HepG2 (cell line): Measurements from ENCODE around the gene POLR1E. TPM values are rescaled to one million over a fixed set of nuclear protein-coding genes. Genes with fewer than 3 reads are reported as not detected.
A peak's percentile ranks its signal among the peaks of the same experiment; 100 is the strongest.

Source experiments
- ESRRA ChIP-seq: sonication (generic); formaldehyde crosslinking; IDR thresholded peaks from 2 replicates; pipeline ENCODE4 v1.5.1; 2020; ENCODE audit warnings: mild to moderate bottlenecking, low read depth, missing genetic modification reagents
- FOSL1 ChIP-seq: sonication (generic); formaldehyde crosslinking; IDR thresholded peaks from 2 replicates; pipeline ENCODE4 v1.9.0; 2021; ENCODE audit warnings: missing genetic modification reagents, borderline replicate concordance
- KLF16 ChIP-seq, 2 experiments: sonication (generic) in 1 of 2; formaldehyde crosslinking in 1 of 2; IDR thresholded peaks; 2 replicates each; pipeline versions ENCODE4 v1.6.1 to v1.8.0; 2016 to 2023; ENCODE audit warnings: missing genetic modification reagents in 2 of 2, missing compliant biosample characterization in 1 of 2
- SRSF1 ChIP-seq: fragments of 200-400 bp; formaldehyde crosslinking; optimal IDR thresholded peaks from 2 replicates; pipeline ENCODE3; 2017; ENCODE audit warnings: mild to moderate bottlenecking, low read depth, low read length, moderate library complexity
- TSC22D2 ChIP-seq: sonication (generic); formaldehyde crosslinking; IDR thresholded peaks from 2 replicates; pipeline ENCODE4 v1.5.1; 2020; ENCODE audit warnings: missing genetic modification reagents, mild to moderate bottlenecking, borderline replicate concordance
- YEATS4 ChIP-seq: sonication (generic); formaldehyde crosslinking; IDR thresholded peaks from 2 replicates; pipeline ENCODE4 v1.4.0; 2020; ENCODE audit warnings: missing genetic modification reagents, borderline replicate concordance
- ZFX ChIP-seq: sonication (generic); formaldehyde crosslinking; IDR thresholded peaks from 2 replicates; pipeline ENCODE4 v1.4.0; 2020; ENCODE audit warnings: mild to moderate bottlenecking, low read depth, missing genetic modification reagents, moderate library complexity
- ZNF138 ChIP-seq: sonication (generic); formaldehyde crosslinking; IDR thresholded peaks from 2 replicates; pipeline ENCODE4 v1.5.0; 2020; ENCODE audit warnings: mild to moderate bottlenecking, low read depth, missing genetic modification reagents
- ZNF317 ChIP-seq: sonication (generic); formaldehyde crosslinking; IDR thresholded peaks from 2 replicates; pipeline ENCODE4 v1.5.0; 2020; ENCODE audit warnings: mild to moderate bottlenecking, missing genetic modification reagents
- ZNF616 ChIP-seq: sonication (generic); formaldehyde crosslinking; IDR thresholded peaks from 2 replicates; pipeline ENCODE4 v1.5.0; 2020; ENCODE audit warnings: low read depth, mild to moderate bottlenecking, missing genetic modification reagents
- ZNF737 ChIP-seq: sonication (generic); formaldehyde crosslinking; IDR thresholded peaks from 2 replicates; pipeline ENCODE4 v1.5.0; 2020; ENCODE audit warnings: missing genetic modification reagents, mild to moderate bottlenecking, borderline replicate concordance
- ZNF773 ChIP-seq: sonication (generic); formaldehyde crosslinking; IDR thresholded peaks from 2 replicates; pipeline ENCODE4 v1.4.0; 2020; ENCODE audit warnings: missing genetic modification reagents, borderline replicate concordance
- polyA plus RNA-seq, 8 experiments: library from polyadenylated mRNA; depleted of rRNA in 3 of 8; stranded (reverse) in 7 of 8; unstranded in 1 of 8; fragments of >200 nt; fragmentation: Illumina TruSeq in 4 of 8; extraction: Trizol in 4 of 8; gene quantifications; 2 replicates each; pipeline versions ENCODE4 v1.2.1 to v1.2.3, GENCODE V29; 2011 to 2016; ENCODE audit warnings: low read depth in 4 of 8, missing spikeins in 1 of 8, mixed read lengths in 1 of 8; ENCODE audit not compliant: insufficient read depth in 1 of 8
- total RNA-seq, 5 experiments: library from RNA; depleted of rRNA; stranded (reverse); fragments of >200 nt; fragmentation: Illumina TruSeq; extraction: Trizol; gene quantifications; 2 replicates each; pipeline ENCODE4 v1.2.3, GENCODE V29; 2016; ENCODE audit warnings: low read depth in 1 of 5
- TF ChIP-seq, protein P1 (sequence below): conservative IDR thresholded peaks from 2 replicates; pipeline ENCODE4 v1.6.1; 2018; ENCODE audit warnings: missing genetic modification reagents
- TF ChIP-seq, protein P2 (sequence below): sonication (generic); formaldehyde crosslinking; IDR thresholded peaks from 2 replicates; pipeline ENCODE4 v1.5.0; 2020; ENCODE audit warnings: missing genetic modification reagents
- TF ChIP-seq, protein P3 (sequence below): sonication (generic); formaldehyde crosslinking; IDR thresholded peaks from 2 replicates; pipeline ENCODE4 v1.8.1; 2023; ENCODE audit warnings: mild to moderate bottlenecking, missing genetic modification reagents, borderline replicate concordance
- TF ChIP-seq, protein P4 (sequence below): sonication (generic); formaldehyde crosslinking; IDR thresholded peaks from 2 replicates; pipeline ENCODE4 v1.4.0; 2020; ENCODE audit warnings: missing genetic modification reagents
- TF ChIP-seq, protein P5 (sequence below): sonication (generic); formaldehyde crosslinking; IDR thresholded peaks from 2 replicates; pipeline ENCODE4 v1.4.0; 2020; ENCODE audit warnings: mild to moderate bottlenecking, missing genetic modification reagents
- TF ChIP-seq, protein P6 (sequence below): sonication (generic); formaldehyde crosslinking; IDR thresholded peaks from 2 replicates; pipeline ENCODE4 v1.4.0; 2020; ENCODE audit warnings: missing genetic modification reagents

The POLR1E gene
- total and polyA plus RNA-seq, 2 of the 13 experiments (the other 11 are each of a cell fraction or from before 2014, with no cell fraction given) = 23.0 to 37.8 TPM

DNA sequence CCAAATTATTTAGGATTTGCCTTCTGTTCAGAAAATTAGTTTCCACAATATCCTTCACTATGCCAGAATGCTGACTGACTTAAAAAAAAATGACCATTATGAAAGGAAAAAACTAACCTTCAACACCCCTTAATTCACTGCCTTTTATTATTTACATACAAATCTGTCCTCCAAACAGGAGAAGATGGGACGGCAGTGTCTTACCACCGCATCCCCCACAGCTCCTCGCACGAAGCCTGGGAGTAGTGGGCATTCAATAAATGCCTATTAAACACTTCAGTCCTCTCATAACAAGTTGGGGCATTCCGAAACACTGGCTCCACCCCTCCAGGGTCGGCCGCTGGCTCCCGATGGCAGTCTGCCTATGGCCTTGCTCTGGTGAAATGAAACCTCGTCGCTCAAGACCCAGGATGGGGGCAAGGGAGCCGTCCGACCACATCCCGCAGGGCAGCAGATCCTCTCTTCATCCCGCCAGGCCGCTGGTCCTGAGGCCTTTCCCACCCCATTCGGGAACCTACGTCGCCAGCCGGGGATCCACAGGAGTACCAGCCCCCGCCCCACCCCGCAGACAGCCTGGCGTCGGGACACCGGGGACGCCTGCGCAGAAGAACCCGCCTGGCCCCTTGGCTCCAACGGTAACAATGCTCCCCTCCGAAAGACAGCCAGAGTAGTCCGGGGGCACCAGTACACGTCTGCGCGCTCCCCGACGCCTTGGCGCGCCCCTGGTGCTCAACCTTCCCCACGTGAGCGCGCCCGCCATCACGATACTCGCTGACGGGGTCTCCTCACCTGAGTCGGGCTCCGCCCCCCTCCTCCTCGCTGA lies 21.1 kb upstream of the POLR1E start (continued):
- peak in 1 of 2 experiments; percentile 50; a peak in 1 of 4 replicates for TF ChIP-seq KLF16 (CRISPR knock-in tag; IDR thresholded peaks at IDR 0.05)
- TF ChIP-seq FOSL1 = 0 out of 2 replicates have a peak, but pooled peaks have one; percentile 12
- TF ChIP-seq, protein P1, sequence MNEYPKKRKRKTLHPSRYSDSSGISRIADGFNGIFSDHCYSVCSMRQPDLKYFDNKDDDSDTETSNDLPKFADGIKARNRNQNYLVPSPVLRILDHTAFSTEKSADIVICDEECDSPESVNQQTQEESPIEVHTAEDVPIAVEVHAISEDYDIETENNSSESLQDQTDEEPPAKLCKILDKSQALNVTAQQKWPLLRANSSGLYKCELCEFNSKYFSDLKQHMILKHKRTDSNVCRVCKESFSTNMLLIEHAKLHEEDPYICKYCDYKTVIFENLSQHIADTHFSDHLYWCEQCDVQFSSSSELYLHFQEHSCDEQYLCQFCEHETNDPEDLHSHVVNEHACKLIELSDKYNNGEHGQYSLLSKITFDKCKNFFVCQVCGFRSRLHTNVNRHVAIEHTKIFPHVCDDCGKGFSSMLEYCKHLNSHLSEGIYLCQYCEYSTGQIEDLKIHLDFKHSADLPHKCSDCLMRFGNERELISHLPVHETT (CRISPR knock-in tag) = 0 out of 2 replicates have a peak, but pooled peaks have one; percentile 51
- TF ChIP-seq, protein P2, sequence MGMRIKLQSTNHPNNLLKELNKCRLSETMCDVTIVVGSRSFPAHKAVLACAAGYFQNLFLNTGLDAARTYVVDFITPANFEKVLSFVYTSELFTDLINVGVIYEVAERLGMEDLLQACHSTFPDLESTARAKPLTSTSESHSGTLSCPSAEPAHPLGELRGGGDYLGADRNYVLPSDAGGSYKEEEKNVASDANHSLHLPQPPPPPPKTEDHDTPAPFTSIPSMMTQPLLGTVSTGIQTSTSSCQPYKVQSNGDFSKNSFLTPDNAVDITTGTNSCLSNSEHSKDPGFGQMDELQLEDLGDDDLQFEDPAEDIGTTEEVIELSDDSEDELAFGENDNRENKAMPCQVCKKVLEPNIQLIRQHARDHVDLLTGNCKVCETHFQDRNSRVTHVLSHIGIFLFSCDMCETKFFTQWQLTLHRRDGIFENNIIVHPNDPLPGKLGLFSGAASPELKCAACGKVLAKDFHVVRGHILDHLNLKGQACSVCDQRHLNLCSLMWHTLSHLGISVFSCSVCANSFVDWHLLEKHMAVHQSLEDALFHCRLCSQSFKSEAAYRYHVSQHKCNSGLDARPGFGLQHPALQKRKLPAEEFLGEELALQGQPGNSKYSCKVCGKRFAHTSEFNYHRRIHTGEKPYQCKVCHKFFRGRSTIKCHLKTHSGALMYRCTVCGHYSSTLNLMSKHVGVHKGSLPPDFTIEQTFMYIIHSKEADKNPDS (CRISPR knock-in tag) = 0 out of 2 replicates have a peak, but pooled peaks have one; percentile 50
- 0 out of 2 replicates have a peak, but pooled peaks have one; percentile 37 for TF ChIP-seq ZNF317 (CRISPR knock-in tag)
- TF ChIP-seq, protein P3, sequence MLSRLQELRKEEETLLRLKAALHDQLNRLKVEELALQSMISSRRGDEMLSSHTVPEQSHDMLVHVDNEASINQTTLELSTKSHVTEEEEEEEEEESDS (CRISPR knock-in tag) = peak; percentile 32; the same call in 1 of the 2 replicates
- TF ChIP-seq ZFX = peak; percentile 74
- TF ChIP-seq, protein P4, sequence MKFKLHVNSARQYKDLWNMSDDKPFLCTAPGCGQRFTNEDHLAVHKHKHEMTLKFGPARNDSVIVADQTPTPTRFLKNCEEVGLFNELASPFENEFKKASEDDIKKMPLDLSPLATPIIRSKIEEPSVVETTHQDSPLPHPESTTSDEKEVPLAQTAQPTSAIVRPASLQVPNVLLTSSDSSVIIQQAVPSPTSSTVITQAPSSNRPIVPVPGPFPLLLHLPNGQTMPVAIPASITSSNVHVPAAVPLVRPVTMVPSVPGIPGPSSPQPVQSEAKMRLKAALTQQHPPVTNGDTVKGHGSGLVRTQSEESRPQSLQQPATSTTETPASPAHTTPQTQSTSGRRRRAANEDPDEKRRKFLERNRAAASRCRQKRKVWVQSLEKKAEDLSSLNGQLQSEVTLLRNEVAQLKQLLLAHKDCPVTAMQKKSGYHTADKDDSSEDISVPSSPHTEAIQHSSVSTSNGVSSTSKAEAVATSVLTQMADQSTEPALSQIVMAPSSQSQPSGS (CRISPR knock-in tag) = no peak
- peak; percentile 46 for TF ChIP-seq SRSF1
- peak; percentile 76; the same call in 1 of the 2 replicates for TF ChIP-seq YEATS4 (CRISPR knock-in tag)
- TF ChIP-seq ESRRA (CRISPR knock-in tag) = 0 out of 2 replicates have a peak, but pooled peaks have one; percentile 44
- no peak for TF ChIP-seq ZNF616 (CRISPR knock-in tag)
- TF ChIP-seq, protein P5, sequence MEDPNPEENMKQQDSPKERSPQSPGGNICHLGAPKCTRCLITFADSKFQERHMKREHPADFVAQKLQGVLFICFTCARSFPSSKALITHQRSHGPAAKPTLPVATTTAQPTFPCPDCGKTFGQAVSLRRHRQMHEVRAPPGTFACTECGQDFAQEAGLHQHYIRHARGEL (CRISPR knock-in tag) = peak; percentile 34; the same call in 1 of the 2 replicates
- TF ChIP-seq ZNF138 (CRISPR knock-in tag) = no peak
- 0 out of 2 replicates have a peak, but pooled peaks have one; percentile 81 for TF ChIP-seq ZNF737
- peak; percentile 39; the same call in 1 of the 2 replicates for TF ChIP-seq ZNF773
- TF ChIP-seq TSC22D2 (CRISPR knock-in tag) = 0 out of 2 replicates have a peak, but pooled peaks have one; percentile 33
- TF ChIP-seq, protein P6, sequence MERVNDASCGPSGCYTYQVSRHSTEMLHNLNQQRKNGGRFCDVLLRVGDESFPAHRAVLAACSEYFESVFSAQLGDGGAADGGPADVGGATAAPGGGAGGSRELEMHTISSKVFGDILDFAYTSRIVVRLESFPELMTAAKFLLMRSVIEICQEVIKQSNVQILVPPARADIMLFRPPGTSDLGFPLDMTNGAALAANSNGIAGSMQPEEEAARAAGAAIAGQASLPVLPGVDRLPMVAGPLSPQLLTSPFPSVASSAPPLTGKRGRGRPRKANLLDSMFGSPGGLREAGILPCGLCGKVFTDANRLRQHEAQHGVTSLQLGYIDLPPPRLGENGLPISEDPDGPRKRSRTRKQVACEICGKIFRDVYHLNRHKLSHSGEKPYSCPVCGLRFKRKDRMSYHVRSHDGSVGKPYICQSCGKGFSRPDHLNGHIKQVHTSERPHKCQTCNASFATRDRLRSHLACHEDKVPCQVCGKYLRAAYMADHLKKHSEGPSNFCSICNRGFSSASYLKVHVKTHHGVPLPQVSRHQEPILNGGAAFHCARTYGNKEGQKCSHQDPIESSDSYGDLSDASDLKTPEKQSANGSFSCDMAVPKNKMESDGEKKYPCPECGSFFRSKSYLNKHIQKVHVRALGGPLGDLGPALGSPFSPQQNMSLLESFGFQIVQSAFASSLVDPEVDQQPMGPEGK (CRISPR knock-in tag) = peak; percentile 69; the same call in 1 of the 2 replicates
